ENCODE results near the gene KRT15. TPM values are rescaled to one million over a fixed set of nuclear protein-coding genes. Genes with fewer than 3 reads are reported as not detected.

The KRT15 gene
- total and polyA plus RNA-seq, 2 of the 4 experiments (the other 2 are of a cell fraction): 2.9 to 5.3 TPM

- dilution Hi-C loops (cut with HindIII; ENCODE audit: low sequenced_read_pairs, unreplicated experiment): no loop called here
- H2BK5ac ChIP-seq (ENCODE audit: low read depth, low read length, poor library complexity, severe bottlenecking): no peak overlapping the region
- H3K27me3 ChIP-seq (ENCODE audit: control insufficient read depth, insufficient read depth, low read length): peaks cover 10% of the 10 kb centered on the region; the same call in 1 of the 2 replicates
- BruUV-seq (replicated peaks): no TSS peak
- in situ Hi-C loops (cut with MboI; ENCODE audit: low sequenced_read_pairs): no loop called here
- no peak overlapping the region for H4K8ac ChIP-seq (ENCODE audit: low read depth in 2 of 2, low read length in 2 of 2)
- 91% methylated on average over 4 of the region's 10 CpGs; no CpG with 5 or more reads in 1 of the 2 experiments for WGBS, 2 experiments (ENCODE audit: extremely low coverage in 2 of 2, insufficient read length in 1 of 2)
- H3K79me1 ChIP-seq (ENCODE audit: low read depth in 1 of 2, low read length in 2 of 2): no peaks in the 10 kb centered on the region
- no peak overlapping the region for H3K4ac ChIP-seq (ENCODE audit: low read depth, low read length)
- intact Hi-C loops (cut with micrococcal nuclease): no loop called here
- H3K56ac ChIP-seq (ENCODE audit: extremely low read depth, insufficient read depth, low read length): no peak overlapping the region
- H2AK9ac ChIP-seq (replicated peaks; ENCODE audit: low read depth, low read length, poor library complexity): no peak overlapping the region
- no peak overlapping the region for H3K9ac ChIP-seq (ENCODE audit: low read depth, low read length)
- H4K5ac ChIP-seq (ENCODE audit: low read depth, low read length): no peak overlapping the region
- ChIA-PET POLR2A (ENCODE audit: unreplicated experiment) (no interaction called here), CTCF (no interaction called here)
- H2BK20ac ChIP-seq (ENCODE audit: low read depth, low read length): no peak overlapping the region
- no peaks in the 10 kb centered on the region for H3K9me1 ChIP-seq (ENCODE audit: insufficient read depth, low read length)
- TF ChIP-seq MXI1 (IDR thresholded peaks at IDR 0.05; ENCODE audit: borderline replicate concordance, low read depth, low read length) (no peak), CTCF (conservative IDR thresholded peaks at IDR 0.05; ENCODE audit: low read depth, low read length) (no peak), ELK1 (IDR thresholded peaks at IDR 0.05; ENCODE audit: borderline replicate concordance, low read depth, low read length) (no peak), NFE2L2 (IDR thresholded peaks at IDR 0.05; ENCODE audit: low read depth, low read length) (no peak), RCOR1 (IDR thresholded peaks at IDR 0.05; ENCODE audit: insufficient replicate concordance, low read length) (no peak), POLR2A (IDR thresholded peaks at IDR 0.05; ENCODE audit: low read depth, low read length) (no peak), MAFK (IDR thresholded peaks at IDR 0.05; ENCODE audit: low read depth, low read length) (no peak), CEBPB (IDR thresholded peaks at IDR 0.05; ENCODE audit: low read depth, low read length) (no peak), BHLHE40 (IDR thresholded peaks at IDR 0.05; ENCODE audit: low read depth, low read length) (no peak), SMC3 (IDR thresholded peaks at IDR 0.05; ENCODE audit: low read depth, low read length) (no peak), RFX5 (IDR thresholded peaks at IDR 0.05; ENCODE audit: low read depth, low read length) (no peak), MAZ (IDR thresholded peaks at IDR 0.05; ENCODE audit: borderline replicate concordance, low read depth, low read length) (no peak)
- no peak overlapping the region for H3K14ac ChIP-seq (replicated peaks; ENCODE audit: low read depth, low read length)
- H2BK15ac ChIP-seq (ENCODE audit: low read depth, low read length): no peak overlapping the region
- no peaks in the 10 kb centered on the region for H4K20me1 ChIP-seq (ENCODE audit: insufficient read depth, low read length)
- H3K4me1 ChIP-seq (ENCODE audit: control insufficient read depth, insufficient read depth, low read length): no peaks in the 10 kb centered on the region
- ATAC-seq (ENCODE audit: low read depth): no peak
- H3K18ac ChIP-seq (ENCODE audit: low read depth, low read length): no peak overlapping the region
- no peak overlapping the region for H3K4me3 ChIP-seq (ENCODE audit: insufficient read depth, low read depth, low read length)
- H3K23ac ChIP-seq (ENCODE audit: low read depth, low read length): no peak overlapping the region
- H3K36me3 ChIP-seq (ENCODE audit: control insufficient read depth, insufficient read depth, low read length): no peaks in the 10 kb centered on the region
- no peak overlapping the region for H4K91ac ChIP-seq (ENCODE audit: insufficient read depth, low read depth, low read length)
- H3K27ac ChIP-seq (ENCODE audit: insufficient read depth, low read length): no peak overlapping the region
- DNase-seq: no peak
- no peaks in the 10 kb centered on the region for H3K9me3 ChIP-seq (ENCODE audit: control insufficient read depth, insufficient read depth, low read length)
- no peak overlapping the region for H3K4me2 ChIP-seq (ENCODE audit: low read depth, low read length)
- no peak overlapping the region for H2BK120ac ChIP-seq (ENCODE audit: low read depth, low read length)
- no peak overlapping the region for H2AK5ac ChIP-seq (ENCODE audit: low read depth, low read length)
- no peak overlapping the region for H2AFZ ChIP-seq (replicated peaks; ENCODE audit: low read length, poor library complexity)
Measured at GRCh38 chr17:41480581-41480980, 38.1 kb downstream of the KRT15 start.
